ENCODE results near the gene DHRS12.

GRCh38 chr13:51819544-51819943, 15.6 kb upstream of the DHRS12 start:
- TF ChIP-seq CTCF (IDR thresholded peaks at IDR 0.05) (no peak), POLR2A (IDR thresholded peaks at IDR 0.05) (no peak)

Data from Peyer's patch (tissue), 4 donors.